ENCODE measurements around the gene MTFMT.

MTFMT gene

GRCh38 chr15:64989416-64990167 is 39.8 kb downstream of the MTFMT start, which contains the start of gene SPG21:
Gene SPG21, minus strand, starts transcription at chr15:64989914. Its CDS starts 6,345 bp downstream, at chr15:64983569.
- ChIA-PET CTCF (interaction anchor here (1.7 kb wide), 1 partner anchor 8 kb away, joined by 5 read pairs; no protein-coding TSS in a partner anchor), POLR2A (interaction anchor here (0.6 to 0.9 kb wide), 2 partner anchors 14 to 277 kb away, joined by 3 read pairs; no protein-coding TSS in a partner anchor)
- DNase-seq (ENCODE audit: low read depth, low spot score) = peak; percentile 33
- H3K4me3 ChIP-seq (ENCODE audit: low read depth, low read length) = peak within 1 kb of the TSS; percentile 98
- no peak for TF ChIP-seq CTCF (IDR thresholded peaks at IDR 0.05; ENCODE audit: insufficient read depth, low read length, missing control alignments)

- TF ChIP-seq CTCF (IDR thresholded peaks at IDR 0.05; ENCODE audit: insufficient read depth, low read length, missing control alignments) = no peak
- no peak overlapping the region for H3K4me3 ChIP-seq (ENCODE audit: low read depth, low read length)
- ChIA-PET POLR2A (no interaction called here), CTCF (interaction anchor here (0.9 to 1.2 kb wide), 2 partner anchors 147 to 299 kb away, joined by 3 read pairs; partner anchors contain the start of gene PARP16)
- no peak for DNase-seq (ENCODE audit: low read depth, low spot score)
Observed at GRCh38 chr15:64987136-64987535, 42.3 kb downstream of the MTFMT start.

GRCh38 chr15:64985366-64986033 is 43.9 kb downstream of the MTFMT start:
- POLR2A ChIA-PET = no interaction called here
- CTCF ChIA-PET = interaction anchor here (1.4 to 1.5 kb wide), 2 partner anchors 9 to 254 kb away, joined by 6 to 8 read pairs; no protein-coding TSS in a partner anchor
- no peak overlapping the region; the same call in 1 of the 2 replicates for H3K4me3 ChIP-seq (ENCODE audit: low read depth, low read length)
- TF ChIP-seq CTCF (IDR thresholded peaks at IDR 0.05; ENCODE audit: insufficient read depth, low read length, missing control alignments) = no peak
- DNase-seq (ENCODE audit: low read depth, low spot score) = no peak

- no peak for DNase-seq (ENCODE audit: low read depth, low spot score)
- ChIA-PET CTCF (interaction anchor here (0.6 kb wide), 1 partner anchor 254 kb away, joined by 3 read pairs; no protein-coding TSS in a partner anchor), POLR2A (no interaction called here)
- no peak for TF ChIP-seq CTCF (IDR thresholded peaks at IDR 0.05; ENCODE audit: insufficient read depth, low read length, missing control alignments)
- H3K4me3 ChIP-seq (ENCODE audit: low read depth, low read length) = no peak overlapping the region
Observed at GRCh38 chr15:64982472-64982871, 47.0 kb downstream of the MTFMT start.

- POLR2A ChIA-PET = no interaction called here
- H3K4me3 ChIP-seq (ENCODE audit: low read depth, low read length) = no peak overlapping the region
- CTCF ChIA-PET = interaction anchor here (0.6 to 0.8 kb wide), 4 partner anchors 71 to 725 kb away, joined by 3 to 4 read pairs (median 3); no protein-coding TSS in a partner anchor
- no peak for TF ChIP-seq CTCF (IDR thresholded peaks at IDR 0.05; ENCODE audit: insufficient read depth, low read length, missing control alignments)
- no peak for DNase-seq (ENCODE audit: low read depth, low spot score)
Observed at GRCh38 chr15:64981812-64982431, 47.5 kb downstream of the MTFMT start.

Data from AG04449 (cell line).